Right cardiac atrium (tissue), 5 donors: ENCODE data around the gene EEF1AKMT3. TPM values are rescaled to one million over a fixed set of nuclear protein-coding genes. Genes with fewer than 3 reads are reported as not detected.

ENCODE experiments used
- ATAC-seq, 2 donors: fragments of 200-7000 bp; cut with Tn5 transposase; one replicate each; pipeline versions ENCODE4 v1.8.0 to v1.9.1; 2020; ENCODE audit warnings: moderate library complexity in 2 of 2, mild to moderate bottlenecking in 1 of 2
- DNase-seq, 3 donors: peaks; one replicate each; pipeline ENCODE4 v3.0.0-alpha.2; 2020
- H3K27ac ChIP-seq: one replicate; pipeline ENCODE4 v1.5.1; 2013; ENCODE audit warnings: mild to moderate bottlenecking, low read length, control low read depth, moderate library complexity
- H3K27me3 ChIP-seq: one replicate; pipeline ENCODE4 v1.6.1; 2013; ENCODE audit not compliant: control insufficient read depth, insufficient read depth
- H3K4me1 ChIP-seq: one replicate; pipeline ENCODE4 v1.6.1; 2013; ENCODE audit warnings: low read length; ENCODE audit not compliant: control insufficient read depth, insufficient read depth
- H3K4me3 ChIP-seq: one replicate; pipeline ENCODE4 v1.5.1; 2013; ENCODE audit warnings: low read length, control low read depth
- H3K9me3 ChIP-seq: one replicate; pipeline ENCODE4 v1.6.1; 2013; ENCODE audit warnings: low read length; ENCODE audit not compliant: control insufficient read depth
- WGBS: extraction: QIAGEN DNeasy Blood & Tissue Kit; methylation state at CpG from one replicate; pipeline ENCODE4 v1.1.7; 2013; 5-methylcytosine and 5-hydroxymethylcytosine counted together
- intact Hi-C, 4 donors: fragments of 100-400 bp; cut with DNase I; formaldehyde crosslinking; loops; one replicate each; pipeline versions ENCODE4 v1.11.0 to v1.14.0; 2022 to 2023
- polyA plus RNA-seq: library from polyadenylated mRNA; stranded (reverse); fragments of 200-250 nt; gene quantifications from one replicate; pipeline ENCODE4 v1.2.3, GENCODE V29; 2013
- total RNA-seq, 4 donors: library from RNA; stranded (reverse); fragmentation: NEBNext Ultra II Directional; extraction: Animal tissue kit (Norgen Biotek cat#: 25700); gene quantifications; one replicate each; pipeline ENCODE4 v1.2.1, GENCODE V29; 2021
- donor health status: healthy with polysubstance abuse.
- donor health status: DM: no; HTN: yes; CAD: no.
- donor health status: DM: no; HTN: no; CAD: no.
- donor health status: DM: no; HTN: yes; CAD: no; lungs with severe emphysema.
- donor health status: DM: yes; HTN: yes; CAD: no.

The EEF1AKMT3 gene
- total and polyA plus RNA-seq, 5 donors = 0.95 to 3.1 (median 2.4) TPM

- DNase-seq = no peak
- peaks cover 4% of the 10 kb centered on the region for H3K4me1 ChIP-seq
- no peak for ATAC-seq
- no peaks in the 10 kb centered on the region for H3K9me3 ChIP-seq
- H3K27me3 ChIP-seq = no peaks in the 10 kb centered on the region
- H3K27ac ChIP-seq = no peak overlapping the region
- 93% methylated on average over 4 of the region's 4 CpGs for WGBS
- intact Hi-C loops = no loop called here
- no peak overlapping the region for H3K4me3 ChIP-seq
Measured at GRCh38 chr12:57761391-57761998, 10.9 kb upstream of the EEF1AKMT3 start.

GRCh38 chr12:57762463-57762862 lies 10.0 kb upstream of the EEF1AKMT3 start:
- Histone ChIP-seq H3K9me3 (no peaks in the 10 kb centered on the region), H3K27me3 (no peaks in the 10 kb centered on the region), H3K27ac (no peak overlapping the region), H3K4me1 (peaks cover 4% of the 10 kb centered on the region), H3K4me3 (no peak overlapping the region)
- ATAC-seq (no peak), DNase-seq (no peak)
- WGBS = 93% methylated on average over 2 of the region's 2 CpGs
- intact Hi-C loops = no loop called here

GRCh38 chr12:57763881-57764661 lies 8.3 kb upstream of the EEF1AKMT3 start:
- DNase-seq = no peak
- ATAC-seq = no peak
- Histone ChIP-seq H3K27ac (no peak overlapping the region), H3K9me3 (no peaks in the 10 kb centered on the region), H3K4me1 (peaks cover 4% of the 10 kb centered on the region), H3K27me3 (no peaks in the 10 kb centered on the region), H3K4me3 (no peak overlapping the region)
- intact Hi-C loops = no loop called here
- WGBS = 69% methylated on average over 6 of the region's 6 CpGs

- no peak for DNase-seq
- H3K27ac ChIP-seq = no peak overlapping the region
- H3K4me3 ChIP-seq = peak overlapping the region; percentile 14
- no peak for ATAC-seq
- peaks cover 4% of the 10 kb centered on the region for H3K4me1 ChIP-seq
- WGBS = 16% methylated on average over 17 of the region's 17 CpGs
- no peaks in the 10 kb centered on the region for H3K9me3 ChIP-seq
- intact Hi-C loops = no loop called here
- H3K27me3 ChIP-seq = no peaks in the 10 kb centered on the region
Measured at GRCh38 chr12:57764662-57765002, 7.8 kb upstream of the EEF1AKMT3 start.

- intact Hi-C loops = no loop called here
- Histone ChIP-seq H3K9me3 (no peaks in the 10 kb centered on the region), H3K4me1 (peaks cover 4% of the 10 kb centered on the region), H3K27ac (no peak overlapping the region), H3K27me3 (no peaks in the 10 kb centered on the region), H3K4me3 (peak overlapping the region; percentile 14)
- WGBS = 1% methylated on average over 60 of the region's 60 CpGs
- peak; percentile 36 to 54 for ATAC-seq
- DNase-seq = peak in 2 of 3 donors; percentile 73 to 74
Measured at GRCh38 chr12:57765003-57765697, 7.3 kb upstream of the EEF1AKMT3 start.

GRCh38 chr12:57765698-57766463 lies 6.5 kb upstream of the EEF1AKMT3 start:
- intact Hi-C loops = no loop called here
- Histone ChIP-seq H3K9me3 (no peaks in the 10 kb centered on the region), H3K27me3 (no peaks in the 10 kb centered on the region), H3K4me1 (peaks cover 4% of the 10 kb centered on the region), H3K4me3 (peak overlapping the region; percentile 22), H3K27ac (no peak overlapping the region)
- WGBS = 2% methylated on average over 40 of the region's 40 CpGs
- ATAC-seq = peak; percentile 11 to 16
- no peak for DNase-seq

DNA sequence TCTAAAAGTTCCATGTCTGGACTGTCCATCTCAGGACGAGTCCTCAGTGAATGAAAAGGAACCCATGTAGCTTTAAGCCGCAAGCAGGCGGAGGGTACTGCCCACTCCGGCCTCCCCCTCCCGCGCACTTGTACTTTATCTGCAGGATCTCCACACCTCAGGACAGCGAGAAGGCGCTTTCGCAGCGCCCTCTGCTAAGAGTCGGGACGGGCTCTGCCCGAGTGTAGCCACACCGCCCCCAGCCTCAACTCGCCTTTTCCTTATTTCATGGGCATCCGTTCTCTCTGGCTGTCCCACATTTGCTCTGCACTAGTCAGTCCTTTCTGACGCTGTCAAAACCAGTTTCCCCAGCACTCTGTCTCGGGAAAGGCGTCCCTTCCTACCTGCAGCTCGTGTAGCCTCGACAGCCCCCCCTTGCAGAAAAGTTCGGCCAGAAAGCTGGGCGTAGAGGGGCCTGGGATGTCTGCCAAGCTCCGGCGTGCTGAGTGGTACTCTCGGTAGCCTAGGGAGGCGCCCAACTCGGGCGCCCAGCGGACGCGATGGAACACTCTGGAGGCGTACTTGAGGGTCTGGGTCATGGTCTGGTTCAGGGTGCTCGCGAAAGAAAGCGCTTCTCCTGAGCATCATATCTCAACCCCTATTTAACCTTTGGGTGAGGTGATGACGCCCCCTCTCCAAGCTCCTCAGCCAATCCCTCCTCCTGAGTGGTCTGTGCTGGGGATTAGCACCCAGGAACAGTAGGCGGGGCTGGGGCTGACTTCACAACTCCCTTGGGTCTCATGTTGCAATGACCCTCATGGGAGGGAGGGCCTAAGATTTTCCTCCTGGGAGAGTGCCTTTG lies 5.7 kb upstream of the EEF1AKMT3 start, which contains the start of gene CYP27B1:
CYP27B1 (minus strand) TSS at position 615 of the 841 bp plus-strand sequence; CDS start at position 578, 37 bp downstream.
- peaks cover 7% of the 10 kb centered on the region for H3K4me1 ChIP-seq
- H3K27me3 ChIP-seq = no peaks in the 10 kb centered on the region
- H3K9me3 ChIP-seq = no peaks in the 10 kb centered on the region
- DNase-seq = peak; percentile 55 to 80 (median 71)
- peak within 1 kb of the TSS; percentile 22 for H3K4me3 ChIP-seq
- intact Hi-C loops = no loop called here
- peak; percentile 8 to 18 for ATAC-seq
- WGBS = 4% methylated on average over 38 of the region's 38 CpGs
- no peak within 1 kb of the TSS for H3K27ac ChIP-seq

DNA sequence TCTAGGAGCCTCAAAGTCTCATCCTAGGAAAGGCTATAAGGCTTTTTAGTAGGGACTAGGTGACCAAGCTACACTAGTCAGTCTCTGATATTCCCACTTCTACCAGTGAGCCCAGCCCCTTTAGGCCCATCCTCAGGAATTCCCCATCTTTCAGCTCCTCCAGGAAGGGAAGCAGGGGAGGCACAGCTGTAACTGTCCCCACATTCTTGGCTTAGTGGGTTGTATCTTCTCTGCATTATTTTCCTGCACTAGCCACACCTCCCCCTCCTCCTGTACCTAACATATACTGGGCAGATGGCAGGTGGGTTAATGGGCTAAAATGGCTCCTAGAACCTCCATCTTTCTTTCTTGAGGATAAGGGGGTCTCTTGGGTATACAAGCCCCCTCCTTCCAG lies 5.1 kb upstream of the EEF1AKMT3 start:
- no peak overlapping the region for H3K27ac ChIP-seq
- no peak overlapping the region for H3K4me3 ChIP-seq
- ATAC-seq (no peak), DNase-seq (no peak)
- no peaks in the 10 kb centered on the region for H3K27me3 ChIP-seq
- peaks cover 7% of the 10 kb centered on the region for H3K4me1 ChIP-seq
- intact Hi-C loops = no loop called here
- H3K9me3 ChIP-seq = no peaks in the 10 kb centered on the region

GRCh38 chr12:57767876-57768275 lies 4.5 kb upstream of the EEF1AKMT3 start:
- intact Hi-C loops = no loop called here
- 95% methylated on average over 3 of the region's 3 CpGs for WGBS
- Histone ChIP-seq H3K4me3 (no peak overlapping the region), H3K27me3 (no peaks in the 10 kb centered on the region), H3K27ac (no peak overlapping the region), H3K4me1 (peaks cover 7% of the 10 kb centered on the region), H3K9me3 (no peaks in the 10 kb centered on the region)
- ATAC-seq (no peak), DNase-seq (no peak)

DNA sequence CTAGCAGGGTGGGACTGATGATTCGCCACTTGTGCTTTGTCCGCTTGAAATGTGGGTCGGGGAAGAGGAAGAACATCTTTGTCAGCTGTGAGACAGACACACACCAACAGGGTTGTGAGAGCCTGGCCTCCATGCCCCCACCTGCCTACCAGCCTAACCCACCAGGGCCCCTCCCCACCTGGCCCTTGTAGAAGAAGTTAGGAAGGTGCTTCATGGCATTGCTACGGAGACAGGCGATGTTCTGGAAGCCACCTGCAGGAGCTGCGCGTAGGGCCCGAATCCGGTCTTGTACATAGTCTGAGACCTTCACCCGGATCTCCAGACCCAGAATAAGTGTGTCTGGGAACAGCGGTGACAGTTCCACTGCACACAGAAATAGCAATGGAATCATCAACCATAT lies 2.8 kb upstream of the EEF1AKMT3 start:
- H3K27me3 ChIP-seq = no peaks in the 10 kb centered on the region
- no peak for ATAC-seq
- intact Hi-C loops = no loop called here

More for the DNA sequence above, 2.8 kb upstream of the EEF1AKMT3 start:
- Histone ChIP-seq H3K27ac (no peak overlapping the region), H3K9me3 (no peaks in the 10 kb centered on the region), H3K4me3 (no peak overlapping the region), H3K4me1 (peaks cover 7% of the 10 kb centered on the region)
- WGBS = 97% methylated on average over 11 of the region's 11 CpGs
- DNase-seq = no peak
